ENCODE results near the gene ENO1.
"Not testable (repeated sequence)": the region's sequence is repeated elsewhere in the genome, so short reads cannot be mapped to it uniquely, and the experiment has no call there.

The ENO1 gene

DNA sequence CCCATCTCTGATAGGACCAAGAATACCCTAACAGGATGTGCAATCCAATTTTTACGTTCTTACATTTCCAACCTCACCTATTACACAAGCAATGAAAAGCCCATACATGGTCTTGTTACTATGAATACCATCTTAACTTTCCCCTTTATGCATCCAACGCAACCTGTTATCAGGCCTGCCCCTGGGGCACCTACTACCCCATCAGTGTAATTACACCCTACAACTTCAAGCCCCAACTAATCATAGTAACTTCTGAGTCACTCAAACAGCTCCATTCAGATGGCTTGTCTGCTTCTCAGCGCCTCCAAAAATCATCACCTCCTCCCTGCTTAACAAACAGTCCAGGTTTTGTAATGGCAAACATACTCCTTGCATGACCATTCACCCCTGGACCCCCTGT is 18.3 kb upstream of the ENO1 start:
- not testable (repeated sequence) for DNase-seq (ENCODE audit: low read depth)

DNA sequence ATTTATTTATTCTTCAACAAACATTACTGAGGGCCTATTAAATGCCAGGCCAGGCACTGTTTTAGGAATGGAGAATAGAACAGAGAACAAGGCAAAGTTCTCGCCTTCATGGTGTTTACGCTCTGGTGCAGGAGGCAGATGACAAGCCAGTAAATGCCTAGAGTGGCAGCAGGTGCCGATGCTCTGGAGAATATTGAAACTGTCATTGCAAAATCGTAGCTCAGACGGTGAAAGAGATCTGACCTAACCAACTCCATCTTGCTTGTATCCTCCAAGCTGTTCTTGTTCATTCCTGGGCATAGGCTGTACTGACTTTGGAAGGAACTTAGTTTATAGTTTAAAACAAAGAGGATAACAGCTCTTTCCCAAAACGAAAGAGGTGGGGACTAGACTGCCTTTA is 13.5 kb upstream of the ENO1 start:
- DNase-seq (ENCODE audit: low read depth), result no peak

DNA sequence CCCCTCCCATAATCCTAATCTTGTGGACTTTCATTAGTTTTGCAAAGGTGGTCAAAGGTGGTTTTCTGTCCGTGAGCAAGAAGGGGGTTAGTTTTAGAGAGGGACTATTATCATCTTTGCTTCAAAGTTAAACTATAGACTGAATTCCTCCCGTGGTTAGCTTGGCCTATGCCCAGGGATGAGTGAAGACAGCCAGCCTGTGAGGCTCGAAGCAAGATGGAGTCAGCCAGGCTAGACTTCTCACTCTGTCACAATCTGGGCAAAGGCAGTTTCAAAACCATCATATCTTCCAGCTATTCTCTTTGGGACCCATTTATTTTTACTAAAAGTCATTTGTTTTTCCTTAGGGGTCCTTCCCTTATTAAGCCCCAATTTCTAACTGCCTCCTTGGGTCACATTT is 12.9 kb upstream of the ENO1 start:
- no peak for DNase-seq (ENCODE audit: low read depth)

DNA sequence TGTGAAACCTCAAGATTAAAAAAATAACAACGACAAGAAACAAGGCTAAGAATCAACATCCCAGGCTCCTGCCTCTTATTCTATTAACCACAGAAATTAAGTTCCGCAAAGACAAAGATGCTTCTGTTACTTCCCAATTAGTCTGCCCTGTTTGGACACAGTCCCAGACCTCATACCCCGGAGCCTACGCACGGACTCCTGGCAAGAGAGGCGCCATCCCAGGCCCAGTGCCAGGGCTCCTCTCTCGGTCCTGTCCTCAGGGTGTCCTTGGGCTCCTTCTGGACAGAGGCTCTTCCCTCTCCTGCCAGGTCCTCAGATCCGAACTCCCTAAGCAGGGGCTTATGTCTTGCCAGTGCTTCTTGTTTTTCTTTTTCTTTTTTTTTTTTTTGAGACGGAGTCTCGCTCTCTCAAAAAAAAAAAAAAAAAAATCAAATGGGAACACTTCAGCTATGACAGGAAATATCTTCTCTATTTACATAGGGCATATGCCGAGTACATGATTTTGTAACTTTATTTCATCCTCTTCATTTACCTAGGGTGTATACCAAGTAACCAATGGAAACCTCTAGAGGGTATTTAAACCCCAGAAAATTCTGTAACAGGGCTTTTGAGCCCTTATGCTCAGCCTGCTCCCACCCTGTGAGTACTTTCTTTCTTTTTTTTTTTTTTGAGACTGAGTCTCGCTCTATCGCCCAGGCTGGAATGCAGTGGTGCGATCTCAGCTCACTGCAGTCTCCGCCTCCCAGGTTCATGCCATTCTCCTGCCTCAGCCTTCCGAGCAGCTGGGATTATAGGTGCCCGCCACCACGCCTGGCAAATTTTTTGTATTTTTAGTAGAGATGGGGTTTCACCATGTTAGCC is 11.7 kb upstream of the ENO1 start:
- DNase-seq (ENCODE audit: low read depth), result no peak

DNA sequence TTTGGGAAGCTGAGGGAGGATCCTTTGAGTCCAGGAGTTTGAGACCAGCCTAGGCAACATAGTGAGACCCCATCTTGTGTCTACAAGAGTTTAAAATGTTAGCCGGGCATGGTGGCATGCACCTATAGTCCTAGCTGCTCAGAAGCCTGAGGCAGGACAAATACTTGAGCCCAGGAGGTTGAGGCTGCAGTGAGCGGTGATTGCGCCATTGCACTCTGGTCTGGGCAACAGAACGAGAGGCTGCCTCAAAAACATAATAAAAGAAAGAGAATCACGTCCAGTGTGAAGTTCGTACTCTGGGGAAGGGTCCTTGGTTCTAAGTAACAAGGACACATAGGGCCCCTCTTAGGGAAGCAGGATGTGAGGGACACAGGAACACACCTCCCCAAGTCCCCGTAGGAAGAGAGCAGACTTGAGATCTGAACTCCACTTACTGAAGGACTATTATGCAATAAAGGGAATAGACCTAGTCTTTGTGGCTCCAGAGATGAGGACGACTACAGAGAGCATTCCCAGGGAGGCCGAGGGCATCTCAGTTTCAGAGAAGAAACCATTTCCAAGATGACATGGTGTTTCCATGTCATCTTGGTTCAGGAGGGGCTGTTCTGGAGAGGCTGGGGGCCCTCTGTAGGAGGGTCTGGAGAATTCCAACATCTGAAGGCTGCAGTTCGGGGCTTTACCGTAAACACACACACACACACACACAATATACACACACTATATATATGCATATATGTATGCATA is 10.8 kb upstream of the ENO1 start:
- DNase-seq (ENCODE audit: low read depth), result no peak

GRCh38 chr1:8886589-8886988 is 8.1 kb upstream of the ENO1 start:
- no peak for DNase-seq (ENCODE audit: low read depth)

DNA sequence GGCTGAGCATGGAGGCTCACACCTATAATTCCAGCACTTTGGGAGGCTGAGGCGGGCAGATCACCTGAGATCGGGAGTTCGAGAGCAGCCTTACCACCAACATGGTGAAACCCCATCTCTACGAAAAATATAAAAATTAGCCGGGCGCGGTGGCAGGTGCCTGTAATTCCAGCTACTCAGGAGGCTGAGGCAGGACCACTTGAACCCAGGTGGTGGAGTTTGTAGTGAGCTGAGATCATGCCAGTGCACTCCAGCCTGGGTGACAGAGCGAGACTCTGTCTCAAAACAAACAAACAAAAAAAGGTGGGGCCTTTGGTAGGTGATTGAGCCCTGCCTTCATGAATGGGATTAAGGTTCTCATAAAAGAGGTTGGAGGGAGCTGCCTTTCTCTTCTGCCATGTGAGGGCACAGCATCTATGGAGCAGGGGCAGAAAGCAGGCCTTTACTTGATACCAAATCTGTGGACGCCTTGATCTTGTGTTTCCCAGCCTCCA is 7.6 kb upstream of the ENO1 start:
- DNase-seq (ENCODE audit: low read depth), result not testable (repeated sequence)

GRCh38 chr1:8884105-8884504 is 5.6 kb upstream of the ENO1 start:
- not testable (repeated sequence) for DNase-seq (ENCODE audit: low read depth)

- DNase-seq (ENCODE audit: low read depth), result no peak
These were observed 5.0 kb upstream of the ENO1 start for GRCh38 chr1:8883491-8883890.

- DNase-seq (ENCODE audit: low read depth), result no peak
These were observed 1.6 kb upstream of the ENO1 start for GRCh38 chr1:8879922-8880676.

DNA sequence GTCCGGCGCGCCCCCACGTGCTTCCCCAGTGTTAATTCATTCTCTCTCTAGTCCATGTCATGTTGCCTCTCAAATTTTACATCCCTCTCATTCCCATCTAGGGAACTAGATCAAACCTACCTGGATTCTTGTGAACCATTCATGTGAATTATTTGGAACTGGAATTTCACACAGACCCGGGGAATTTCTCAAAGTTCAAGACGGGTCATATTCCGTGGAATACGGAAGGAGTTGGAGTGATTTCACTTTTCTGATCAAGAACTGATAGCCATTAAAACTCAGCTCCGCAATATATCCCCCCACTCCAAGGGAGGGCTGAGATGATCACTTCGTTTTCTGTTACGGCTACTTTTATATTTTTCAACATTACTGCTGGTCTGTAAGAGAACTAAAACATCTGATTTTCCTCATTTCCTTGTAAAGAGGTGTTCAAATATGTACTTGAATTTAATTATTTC is 1.0 kb upstream of the ENO1 start:
- no peak for DNase-seq (ENCODE audit: low read depth)

- DNase-seq (ENCODE audit: low read depth), result peak; percentile 99
These were observed 395 bp upstream of the ENO1 start for GRCh38 chr1:8878698-8879463.

DNA sequence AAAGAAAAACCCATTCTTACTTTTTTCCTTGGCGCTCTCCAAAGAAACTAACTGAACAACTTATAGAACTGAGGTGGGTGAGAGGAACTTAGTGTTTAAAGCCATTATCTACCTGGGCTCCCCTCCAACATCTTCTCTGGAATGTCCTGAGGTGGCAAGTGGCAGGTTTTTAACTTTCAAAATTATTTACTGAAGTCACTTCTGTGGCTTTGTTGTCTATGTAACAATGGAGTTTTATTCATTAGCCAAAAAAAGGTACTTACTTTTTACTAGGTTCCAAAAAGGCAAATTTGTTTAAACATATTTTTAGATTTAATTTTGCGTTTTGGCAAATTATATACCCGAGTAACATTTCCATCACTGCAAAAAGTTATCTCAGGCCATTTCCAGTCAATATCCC is 2.4 kb downstream of the ENO1 start:
- no peak for DNase-seq (ENCODE audit: low read depth)

GRCh38 chr1:8875216-8875861 is 3.1 kb downstream of the ENO1 start:
- DNase-seq (ENCODE audit: low read depth), result no peak

DNA sequence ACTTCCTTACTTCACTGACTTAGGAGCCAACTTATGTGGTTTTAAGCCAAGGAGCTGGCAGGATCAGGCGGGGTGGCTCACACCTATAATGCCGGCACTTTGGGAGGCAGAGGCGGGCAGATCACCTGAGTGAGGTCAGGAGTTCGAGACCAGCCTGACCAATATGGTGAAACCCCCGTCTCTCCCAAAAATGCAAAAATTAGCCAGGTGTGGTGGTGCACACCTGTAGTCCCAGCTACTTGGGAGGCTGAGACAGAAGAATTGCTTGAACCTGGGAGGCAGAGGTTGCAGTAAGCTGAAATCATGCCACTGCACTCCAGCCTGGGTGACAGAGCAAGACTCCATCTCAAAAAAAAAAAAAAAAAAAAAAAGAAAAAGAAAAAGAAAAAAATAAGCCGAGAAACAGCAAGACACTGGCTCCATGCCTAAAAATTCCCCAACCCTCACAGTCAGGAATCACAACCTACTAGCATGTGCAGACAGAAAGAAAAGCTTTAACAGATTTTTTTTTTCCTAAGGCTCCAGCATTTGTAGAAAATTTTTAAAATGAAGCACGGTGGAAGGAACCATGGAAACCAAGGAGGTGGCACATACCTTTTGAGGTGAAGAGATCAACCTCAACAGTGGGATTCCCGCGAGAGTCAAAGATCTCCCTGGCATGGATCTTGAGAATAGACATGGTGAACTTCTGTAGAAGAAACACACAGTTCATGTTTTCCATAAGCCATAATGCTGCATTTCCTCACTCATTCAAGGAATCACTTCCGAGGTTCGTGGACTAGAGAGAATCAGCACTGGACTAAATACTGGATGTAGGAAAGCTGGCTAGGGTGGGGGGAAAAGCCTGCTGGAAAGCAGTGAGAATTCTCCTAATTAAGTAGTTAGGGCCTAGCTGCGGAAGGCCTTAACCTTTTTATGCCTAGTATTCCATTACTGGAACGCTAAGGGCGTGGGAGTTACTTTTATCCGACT is 4.0 kb downstream of the ENO1 start:
- DNase-seq (ENCODE audit: low read depth), result no peak

GRCh38 chr1:8873506-8874229 is 4.8 kb downstream of the ENO1 start:
- peak; percentile 66 for DNase-seq (ENCODE audit: low read depth)

- DNase-seq (ENCODE audit: low read depth), result no peak
These were observed 5.5 kb downstream of the ENO1 start for GRCh38 chr1:8873001-8873400.

- DNase-seq (ENCODE audit: low read depth), result no peak
These were observed 6.5 kb downstream of the ENO1 start for GRCh38 chr1:8871965-8872399.

DNA sequence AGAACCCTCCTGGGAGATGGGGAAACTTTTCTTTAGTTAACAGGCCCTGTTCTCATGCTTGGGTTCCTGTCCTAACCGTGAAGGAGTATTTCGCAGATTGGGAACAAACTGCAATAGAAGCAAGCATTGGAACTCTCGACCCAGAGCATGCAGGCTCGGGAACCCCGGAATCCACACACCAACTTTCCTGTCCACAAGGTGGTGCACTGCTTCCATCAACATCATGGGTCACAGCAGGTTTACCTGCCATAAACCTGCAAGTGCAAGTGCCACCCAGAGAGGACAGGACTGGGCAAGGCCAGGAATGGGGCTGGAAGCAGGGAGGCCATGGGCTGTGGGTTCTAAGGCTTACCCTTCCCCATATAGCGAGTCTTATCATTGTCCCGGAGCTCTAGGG is 6.9 kb downstream of the ENO1 start:
- DNase-seq (ENCODE audit: low read depth), result no peak
